ENCODE measurements around the gene AGBL1.
"Not testable (repeated sequence)": the region's sequence is repeated elsewhere in the genome, so short reads cannot be mapped to it uniquely, and the experiment has no call there.

The AGBL1 gene

GRCh38 chr15:86846036-86846435 is 766.4 kb downstream of the AGBL1 start:
- no peak for DNase-seq

GRCh38 chr15:86849136-86849535 is 769.5 kb downstream of the AGBL1 start:
- DNase-seq: no peak

GRCh38 chr15:86849558-86850285 is 770.1 kb downstream of the AGBL1 start:
- DNase-seq: no peak

DNA sequence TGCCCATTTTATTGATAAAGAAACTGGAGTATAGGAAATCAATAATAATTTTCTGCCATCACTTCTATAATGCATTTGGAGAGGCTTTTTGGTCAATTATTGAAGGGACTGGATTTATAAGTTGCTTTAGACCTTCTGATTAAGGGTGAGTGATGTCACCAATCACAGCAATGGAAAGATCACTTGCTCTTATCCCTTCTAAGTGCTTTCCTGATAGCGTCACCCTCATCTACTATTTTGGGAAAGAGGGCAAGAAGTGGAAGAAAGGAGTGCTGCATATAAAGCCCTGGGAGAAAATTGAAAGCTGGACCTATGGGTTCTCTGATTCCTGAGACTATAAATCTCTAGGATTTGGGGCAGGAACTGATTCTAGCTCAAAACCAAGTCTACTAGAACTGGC is 771.3 kb downstream of the AGBL1 start:
- DNase-seq: no peak

DNA sequence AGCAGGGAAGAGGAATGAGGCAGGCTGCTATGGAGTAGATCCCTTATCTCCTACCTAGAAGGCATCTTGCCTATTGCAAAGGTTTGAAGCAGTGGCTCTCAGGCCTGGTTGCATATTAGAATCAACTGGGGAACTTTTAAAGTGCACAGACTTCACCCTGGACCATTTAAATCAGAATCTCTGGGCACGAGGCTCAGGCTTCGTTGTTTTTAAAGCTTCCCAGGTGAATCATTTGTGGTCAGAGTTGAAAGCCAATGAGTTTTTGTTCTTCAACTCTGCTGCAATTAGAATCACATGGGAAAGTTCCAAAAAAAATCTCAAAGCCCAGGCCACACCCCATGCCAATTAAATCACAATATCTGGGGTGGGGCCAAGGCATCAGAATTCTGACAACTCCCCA is 773.1 kb downstream of the AGBL1 start:
- no peak for DNase-seq

DNA sequence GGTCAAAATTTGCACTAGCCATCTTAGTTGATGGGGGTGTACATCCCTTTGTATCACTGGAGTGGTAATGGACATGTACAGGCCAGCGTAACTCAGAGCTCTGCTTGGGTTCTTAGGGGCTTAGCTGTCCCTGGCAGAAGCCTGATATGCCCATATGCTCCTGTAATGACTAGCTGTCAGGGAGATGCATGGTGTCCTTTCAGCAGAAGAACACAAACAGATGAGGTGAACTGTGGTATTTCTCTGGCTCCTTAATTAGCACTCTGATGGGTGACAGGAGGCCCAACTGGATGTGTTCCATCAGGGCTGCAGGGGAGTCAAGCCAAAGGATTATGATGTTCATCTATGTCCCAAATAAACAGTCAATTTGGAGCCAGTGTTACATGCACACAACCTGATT is 774.5 kb downstream of the AGBL1 start:
- DNase-seq: no peak

- no peak for DNase-seq
Measured at GRCh38 chr15:86855307-86856291, 775.9 kb downstream of the AGBL1 start.

- no peak for DNase-seq
Measured at GRCh38 chr15:86857701-86858100, 778.0 kb downstream of the AGBL1 start.

- DNase-seq: no peak
Measured at GRCh38 chr15:86863226-86863915, 783.7 kb downstream of the AGBL1 start.

GRCh38 chr15:86865920-86866319 is 786.2 kb downstream of the AGBL1 start:
- DNase-seq: no peak

- no peak for DNase-seq
Measured at GRCh38 chr15:86870846-86871245, 791.2 kb downstream of the AGBL1 start.

GRCh38 chr15:86871964-86872363 is 792.3 kb downstream of the AGBL1 start:
- DNase-seq: no peak

GRCh38 chr15:86872782-86873181 is 793.1 kb downstream of the AGBL1 start:
- no peak for DNase-seq

- DNase-seq: no peak
Measured at GRCh38 chr15:86875067-86875466, 795.4 kb downstream of the AGBL1 start.

DNA sequence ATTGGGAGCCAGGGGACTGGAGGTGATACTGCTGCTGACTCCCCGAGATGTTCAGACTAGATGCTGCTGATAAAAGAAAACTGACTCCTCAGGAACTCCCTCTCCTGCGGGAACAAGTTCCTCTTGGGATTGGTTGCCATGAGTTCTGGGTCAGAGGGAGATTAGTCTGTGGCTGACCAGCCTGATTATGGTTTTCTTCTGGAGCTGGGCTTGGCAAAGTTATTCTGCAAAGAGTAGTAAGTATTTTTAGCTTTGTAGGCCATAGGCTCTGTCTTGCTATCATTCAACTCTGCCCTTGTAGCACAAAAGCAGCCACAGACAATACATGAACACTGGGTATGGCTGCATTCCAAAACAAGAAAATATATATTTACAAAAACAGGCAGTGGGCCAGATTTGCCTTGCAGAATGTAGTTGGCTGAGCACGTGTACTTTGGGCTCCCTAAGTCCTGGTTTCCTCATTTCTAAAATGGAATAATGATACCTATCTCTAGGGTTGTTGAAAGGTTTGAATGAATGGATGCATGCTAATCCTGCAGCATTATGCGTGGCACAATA is 796.8 kb downstream of the AGBL1 start:
- no peak for DNase-seq

DNA sequence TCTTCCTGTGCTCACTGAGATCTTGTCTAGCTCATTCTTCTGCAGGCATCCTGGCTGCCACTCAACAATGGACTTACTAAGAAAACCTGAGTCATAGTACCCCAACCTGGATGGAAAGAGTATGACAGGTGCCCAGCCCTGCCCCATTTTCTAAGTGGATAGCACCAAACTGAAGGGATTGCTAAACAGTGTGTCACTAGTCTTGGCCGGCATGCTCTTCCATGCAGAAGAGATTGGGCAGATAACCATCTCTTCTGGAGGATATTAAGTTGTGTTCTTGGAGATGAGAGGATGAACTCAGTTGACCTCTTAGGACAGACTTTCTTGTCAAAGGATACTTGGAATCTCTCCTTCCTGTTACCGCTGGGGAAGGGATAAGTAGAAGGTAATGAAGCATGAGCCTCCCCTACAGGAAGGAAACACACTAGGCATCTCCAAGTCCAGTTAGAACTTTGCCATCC is 797.5 kb downstream of the AGBL1 start:
- DNase-seq: no peak

GRCh38 chr15:86878844-86879243 is 799.2 kb downstream of the AGBL1 start:
- not testable (repeated sequence) for DNase-seq

- no peak for DNase-seq
Measured at GRCh38 chr15:86879250-86880229, 799.9 kb downstream of the AGBL1 start.

DNA sequence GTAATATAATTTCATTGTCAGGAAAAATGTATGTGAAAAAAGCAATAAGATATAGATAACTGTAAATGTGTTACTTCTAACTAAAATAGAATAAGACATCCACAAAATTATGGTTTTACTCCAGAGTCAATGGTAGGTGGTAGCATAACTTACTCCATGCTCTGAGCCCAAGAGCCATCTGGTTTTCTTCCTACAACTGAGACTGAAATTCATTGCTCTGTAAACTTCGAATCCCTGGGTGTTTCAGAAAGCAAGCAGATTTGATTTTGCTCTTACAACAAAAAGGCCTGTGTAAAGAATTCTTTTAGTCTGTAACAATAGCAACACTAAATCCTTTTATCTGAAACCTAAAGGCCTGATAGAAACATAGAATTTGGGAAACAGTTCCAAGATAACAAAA is 805.9 kb downstream of the AGBL1 start:
- no peak for DNase-seq

DNA sequence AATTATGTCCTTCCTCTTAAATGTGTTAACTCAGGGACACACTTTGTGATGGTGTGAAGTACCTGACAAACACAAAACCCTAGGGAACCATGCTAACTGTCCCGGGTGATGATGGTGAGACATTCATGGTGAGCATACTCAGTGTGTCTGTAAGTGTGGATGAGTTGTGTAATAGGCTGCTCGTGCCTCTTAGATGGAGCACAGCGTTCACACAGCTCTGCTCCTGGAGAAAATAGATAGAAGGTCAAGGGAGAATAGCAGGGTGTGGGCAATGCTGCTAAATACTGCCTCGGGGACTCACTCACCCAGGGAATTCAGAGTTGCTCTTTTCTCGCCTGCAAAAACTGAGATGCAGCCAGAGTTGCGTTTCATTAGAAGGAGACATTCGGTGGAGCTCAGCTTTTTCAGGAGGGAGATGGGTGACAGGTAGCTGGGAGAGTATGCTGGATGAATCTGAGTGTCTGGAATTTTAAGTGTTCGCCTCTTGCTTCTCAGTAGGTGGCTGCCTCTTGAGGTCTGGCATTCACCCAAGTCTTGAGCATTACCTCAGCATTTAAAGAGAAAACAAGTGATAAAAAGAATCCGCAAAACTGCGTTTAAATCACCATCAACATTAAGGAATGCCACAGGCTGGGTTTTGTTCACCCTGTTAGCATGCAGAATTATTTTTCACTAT is 813.2 kb downstream of the AGBL1 start:
- peak; percentile 42 for DNase-seq

DNA sequence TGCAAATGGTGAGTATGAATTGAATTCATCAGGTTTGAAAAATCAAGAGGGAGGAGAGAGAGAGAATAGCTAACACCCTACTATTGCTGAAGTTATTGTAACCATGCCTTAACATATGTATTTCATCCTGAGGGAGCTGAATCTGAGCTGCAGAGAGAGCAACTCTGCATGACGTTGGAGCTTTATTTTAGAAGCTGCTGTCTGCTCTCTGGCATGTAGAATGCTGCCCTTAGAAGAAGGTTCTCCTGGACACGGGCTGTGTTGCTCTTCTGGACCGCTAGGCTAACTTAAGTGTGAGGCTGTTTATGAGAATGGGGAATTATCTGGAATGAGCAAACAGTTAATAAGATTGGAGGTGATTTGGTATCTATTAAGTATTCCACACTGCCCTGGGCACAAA is 814.6 kb downstream of the AGBL1 start:
- DNase-seq: no peak
